Body of pancreas (tissue), 4 donors: Measurements from ENCODE around the gene FRG2. TPM values are rescaled to one million over a fixed set of nuclear protein-coding genes. Genes with fewer than 3 reads are reported as not detected.
"Not testable (repeated sequence)": the region's sequence is repeated elsewhere in the genome, so short reads cannot be mapped to it uniquely, and the experiment has no call there.

Experiments used
- ATAC-seq: fragments of 150-250 bp; one replicate; pipeline ENCODE4 v1.9.1; 2016
- DNase-seq, 4 donors: peaks; one replicate each; pipeline ENCODE4 v3.0.0-alpha.2; 2019
- H3K27ac ChIP-seq, 4 donors: fragments of 200-600 bp; sonication (generic); 1 replicate in 3 of 4; 2 replicates in 1 of 4; pipeline versions ENCODE4 v1.5.1 to v1.6.1; 2016 to 2019; ENCODE audit warnings: mild to moderate bottlenecking in 1 of 4, mixed read lengths in 1 of 4, moderate library complexity in 1 of 4
- H3K27me3 ChIP-seq, 2 donors: fragments of 200-600 bp; sonication (generic); one replicate each; pipeline ENCODE4 v1.6.0; 2016; ENCODE audit warnings: mild to moderate bottlenecking in 1 of 2
- H3K36me3 ChIP-seq, 2 donors: fragments of 200-600 bp; sonication (generic); replicated peaks in 1 of 2; 2 replicates each; pipeline ENCODE4 v1.5.1; 2016; ENCODE audit warnings: low read depth in 2 of 2; ENCODE audit not compliant: insufficient read depth in 1 of 2
- H3K4me1 ChIP-seq: fragments of 200-600 bp; sonication (generic); one replicate; pipeline ENCODE4 v1.6.0; 2016
- H3K4me3 ChIP-seq, 2 donors: fragments of 200-600 bp; sonication (generic); 1 replicate in 1 of 2; 2 replicates in 1 of 2; pipeline ENCODE4 v1.5.1; 2016 to 2019
- H3K9me3 ChIP-seq, 3 donors: fragments of 200-600 bp; sonication (generic); 1 replicate in 2 of 3; 2 replicates in 1 of 3; pipeline ENCODE4 v1.5.1; 2016
- POLR2A ChIP-seq, 3 donors: fragments of 450-650 bp; IDR thresholded peaks; one replicate each; pipeline ENCODE4 v1.6.1; 2016; ENCODE audit warnings: antibody characterized with exemption in 3 of 3, mild to moderate bottlenecking in 2 of 3
- WGBS, 2 donors: methylation state at CpG; one replicate each; pipeline ENCODE4 v1.1.5; 2017; 5-methylcytosine and 5-hydroxymethylcytosine counted together
- intact Hi-C: fragments of 100-400 bp; cut with DNase I; formaldehyde crosslinking; loops from one replicate; pipeline ENCODE4 v1.15.1; 2023
- total RNA-seq, 2 donors: library from RNA; depleted of rRNA; stranded (reverse); fragments of >200 nt; gene quantifications; one replicate each; pipeline ENCODE4 v1.1.0, GENCODE V29; 2016
- TF ChIP-seq, protein P1 (sequence below), 7 experiments: fragments of 450-650 bp in 4 of 7; fragments of 200-600 bp in 3 of 7; sonication (generic) in 3 of 7; IDR thresholded peaks; one replicate each; pipeline ENCODE4 v1.5.1; 2016 to 2019; ENCODE audit warnings: antibody characterized with exemption in 7 of 7

FRG2 gene
- total RNA-seq, 2 donors from 2014 or later = not detected

DNA sequence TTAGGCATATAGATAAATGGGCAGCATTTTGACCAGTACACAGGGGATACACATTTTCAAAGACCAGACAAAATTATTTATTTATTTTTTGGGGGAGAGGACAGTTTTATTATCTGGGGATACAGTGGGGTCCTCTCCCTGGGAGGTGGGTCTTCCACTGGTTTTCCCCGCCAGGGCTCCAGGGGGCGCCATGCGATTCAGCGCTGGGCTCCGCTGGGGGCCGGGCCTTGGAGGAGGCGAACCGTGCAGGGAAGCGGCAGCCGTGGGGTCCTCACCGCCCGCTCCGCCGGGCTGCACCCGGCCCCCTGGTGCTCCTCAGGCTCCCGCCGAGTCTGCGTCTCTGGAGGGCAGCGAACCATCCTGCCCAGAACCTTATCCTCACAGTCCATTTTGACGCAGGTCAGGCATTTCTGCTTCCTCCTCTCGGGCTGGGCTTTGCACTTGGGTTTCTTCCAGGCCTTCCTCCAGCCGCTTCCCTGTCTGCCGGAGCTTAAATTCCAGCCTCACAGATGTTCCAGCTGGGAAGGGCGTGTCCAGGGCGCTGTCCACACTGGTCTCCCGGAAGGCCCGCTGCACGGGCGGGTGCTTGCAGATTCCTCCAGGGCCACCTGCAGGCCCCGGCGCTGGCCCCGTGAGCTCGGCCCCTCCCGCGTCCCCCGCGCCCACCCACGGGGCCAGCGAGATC, 10.8 kb upstream of the FRG2 start:
- intact Hi-C loops, H3K27me3 ChIP-seq, H3K9me3 ChIP-seq, DNase-seq, H3K4me1 ChIP-seq, ATAC-seq, H3K27ac ChIP-seq, H3K4me3 ChIP-seq, H3K36me3 ChIP-seq: not testable (repeated sequence)
- 0% methylated on average over 1 of the region's 39 CpGs for WGBS, 2 donors
- TF ChIP-seq, protein P1, sequence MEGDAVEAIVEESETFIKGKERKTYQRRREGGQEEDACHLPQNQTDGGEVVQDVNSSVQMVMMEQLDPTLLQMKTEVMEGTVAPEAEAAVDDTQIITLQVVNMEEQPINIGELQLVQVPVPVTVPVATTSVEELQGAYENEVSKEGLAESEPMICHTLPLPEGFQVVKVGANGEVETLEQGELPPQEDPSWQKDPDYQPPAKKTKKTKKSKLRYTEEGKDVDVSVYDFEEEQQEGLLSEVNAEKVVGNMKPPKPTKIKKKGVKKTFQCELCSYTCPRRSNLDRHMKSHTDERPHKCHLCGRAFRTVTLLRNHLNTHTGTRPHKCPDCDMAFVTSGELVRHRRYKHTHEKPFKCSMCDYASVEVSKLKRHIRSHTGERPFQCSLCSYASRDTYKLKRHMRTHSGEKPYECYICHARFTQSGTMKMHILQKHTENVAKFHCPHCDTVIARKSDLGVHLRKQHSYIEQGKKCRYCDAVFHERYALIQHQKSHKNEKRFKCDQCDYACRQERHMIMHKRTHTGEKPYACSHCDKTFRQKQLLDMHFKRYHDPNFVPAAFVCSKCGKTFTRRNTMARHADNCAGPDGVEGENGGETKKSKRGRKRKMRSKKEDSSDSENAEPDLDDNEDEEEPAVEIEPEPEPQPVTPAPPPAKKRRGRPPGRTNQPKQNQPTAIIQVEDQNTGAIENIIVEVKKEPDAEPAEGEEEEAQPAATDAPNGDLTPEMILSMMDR (IDR thresholded peaks at IDR 0.05) = peak in 2 of 7 experiments; percentile 18 to 20

- H3K4me3 ChIP-seq, H3K27ac ChIP-seq, H3K9me3 ChIP-seq, ATAC-seq, H3K4me1 ChIP-seq, DNase-seq, H3K27me3 ChIP-seq, H3K36me3 ChIP-seq, intact Hi-C loops: not testable (repeated sequence)
- WGBS, 2 donors = 29% methylated on average over 2 of the region's 5 CpGs; no CpG with 5 or more reads in 1 of the 2 donors
Observed at GRCh38 chr4:190031264-190031663, 4.2 kb upstream of the FRG2 start.

- 12 to 23% methylated on average over 6 to 41 of the region's 47 CpGs for WGBS, 2 donors
- H3K36me3 ChIP-seq, H3K9me3 ChIP-seq, DNase-seq, H3K27ac ChIP-seq, H3K27me3 ChIP-seq, intact Hi-C loops, H3K4me3 ChIP-seq: not testable (repeated sequence)
- ATAC-seq = peak; percentile 38
- peaks cover 20% of the 10 kb centered on the region for H3K4me1 ChIP-seq
Observed at GRCh38 chr4:190022614-190023281, 4.3 kb downstream of the FRG2 start.

DNA sequence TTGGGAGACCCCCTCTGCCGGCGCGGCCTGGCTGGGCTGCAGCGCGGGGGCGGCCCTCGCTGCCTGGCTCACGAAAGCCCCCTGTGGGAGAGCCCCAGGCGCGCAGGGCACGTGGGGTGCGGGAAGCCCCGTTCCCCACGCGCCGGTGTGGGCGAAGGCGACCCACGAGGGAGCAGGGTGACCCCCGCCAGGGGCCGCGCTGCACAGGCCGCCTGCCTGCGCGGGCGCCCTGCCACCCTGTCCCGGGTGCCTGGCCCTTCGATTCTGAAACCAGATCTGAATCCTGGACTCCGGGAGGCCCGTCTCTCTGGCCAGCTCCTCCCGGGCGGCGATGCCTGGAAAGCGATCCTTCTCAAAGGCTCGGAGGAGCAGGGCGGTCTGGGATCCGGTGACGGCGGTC, 5.1 kb downstream of the FRG2 start:
- Histone ChIP-seq H3K4me1 (peaks cover 28% of the 10 kb centered on the region), H3K27me3 (peaks cover 0 to 11% of the 10 kb centered on the region in 2 donors)
- DNase-seq, H3K4me3 ChIP-seq, H3K9me3 ChIP-seq, H3K27ac ChIP-seq, intact Hi-C loops, ATAC-seq, H3K36me3 ChIP-seq: not testable (repeated sequence)
- 30% methylated on average over 27 of the region's 39 CpGs; no CpG with 5 or more reads in 1 of the 2 donors for WGBS, 2 donors

GRCh38 chr4:190020790-190021717, 6.0 kb downstream of the FRG2 start:
- Histone ChIP-seq H3K9me3 (no peaks in the 10 kb centered on the region), H3K36me3 (no peaks in the 10 kb centered on the region), H3K4me3 (no peak overlapping the region), H3K27me3 (peaks cover 0 to 17% of the 10 kb centered on the region in 2 donors), H3K27ac (no peak overlapping the region), H3K4me1 (peaks cover 28% of the 10 kb centered on the region)
- DNase-seq (peak; percentile 62 to 80 (median 71)), ATAC-seq (peak; percentile 64)
- intact Hi-C loops = no loop called here
- TF ChIP-seq, protein P1 (IDR thresholded peaks at IDR 0.05) = no peak
- no peak for TF ChIP-seq POLR2A (IDR thresholded peaks at IDR 0.05)
- 2 to 6% methylated on average over 17 to 44 of the region's 55 CpGs for WGBS, 2 donors

- H3K27ac ChIP-seq, ATAC-seq, H3K4me3 ChIP-seq, DNase-seq, intact Hi-C loops, H3K9me3 ChIP-seq, H3K36me3 ChIP-seq: not testable (repeated sequence)
- WGBS, 2 donors = 11 to 16% methylated on average over 23 to 29 of the region's 29 CpGs
- Histone ChIP-seq H3K4me1 (peaks cover 35% of the 10 kb centered on the region), H3K27me3 (peaks cover 0 to 27% of the 10 kb centered on the region in 2 donors)
Observed at GRCh38 chr4:190019859-190020463, 7.1 kb downstream of the FRG2 start.
